NCI-H446 (cell line): Measurements from ENCODE around the gene MAP3K6.
"Not testable (repeated sequence)": the region's sequence is repeated elsewhere in the genome, so short reads cannot be mapped to it uniquely, and the experiment has no call there.

Source experiments
- DNase-seq, 2 experiments: peaks; one replicate each; lab custom pipeline; 2025; lab: John Stamatoyannopoulos, UW

Gene MAP3K6

DNA sequence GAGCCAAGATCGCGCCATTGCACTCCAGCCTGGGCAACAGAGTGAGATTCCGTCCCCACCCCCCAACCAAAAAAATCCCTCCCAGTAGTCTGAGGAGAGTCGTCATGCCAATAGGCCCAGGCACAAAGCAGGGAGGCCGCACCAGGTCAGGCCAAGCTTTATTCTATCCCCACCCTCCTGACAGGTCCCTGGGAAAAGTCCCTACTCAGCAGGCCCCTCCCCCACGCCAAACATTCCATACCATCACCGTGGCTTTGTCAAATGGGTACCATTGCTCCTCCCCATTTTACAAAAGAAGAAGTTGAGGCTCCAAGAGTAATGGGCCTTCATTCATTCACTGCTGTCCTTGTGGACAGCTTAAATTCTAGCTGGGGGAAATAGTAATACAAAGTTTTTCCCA, 31.0 kb upstream of the MAP3K6 start:
- no peak for DNase-seq

DNA sequence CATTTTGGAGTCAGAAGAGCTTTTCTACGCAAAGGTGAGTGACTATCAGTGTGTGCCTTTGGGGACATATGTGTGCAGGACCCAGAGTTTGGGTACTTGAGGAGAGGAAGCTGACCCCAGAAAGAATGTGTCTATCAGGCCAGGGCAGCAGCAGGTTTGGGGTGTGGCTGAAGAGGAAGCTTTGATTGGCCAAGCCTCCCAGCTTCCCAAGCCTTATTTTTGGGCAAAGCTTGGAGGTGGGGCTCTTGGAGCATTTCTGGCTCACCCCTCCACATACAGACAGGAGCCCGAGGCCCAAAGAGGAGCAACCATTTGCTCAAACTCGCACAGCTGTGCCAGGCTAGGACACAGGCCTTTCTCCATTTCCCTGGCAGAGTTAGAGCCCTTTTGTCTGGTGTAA, 30.3 kb upstream of the MAP3K6 start:
- no peak for DNase-seq

DNA sequence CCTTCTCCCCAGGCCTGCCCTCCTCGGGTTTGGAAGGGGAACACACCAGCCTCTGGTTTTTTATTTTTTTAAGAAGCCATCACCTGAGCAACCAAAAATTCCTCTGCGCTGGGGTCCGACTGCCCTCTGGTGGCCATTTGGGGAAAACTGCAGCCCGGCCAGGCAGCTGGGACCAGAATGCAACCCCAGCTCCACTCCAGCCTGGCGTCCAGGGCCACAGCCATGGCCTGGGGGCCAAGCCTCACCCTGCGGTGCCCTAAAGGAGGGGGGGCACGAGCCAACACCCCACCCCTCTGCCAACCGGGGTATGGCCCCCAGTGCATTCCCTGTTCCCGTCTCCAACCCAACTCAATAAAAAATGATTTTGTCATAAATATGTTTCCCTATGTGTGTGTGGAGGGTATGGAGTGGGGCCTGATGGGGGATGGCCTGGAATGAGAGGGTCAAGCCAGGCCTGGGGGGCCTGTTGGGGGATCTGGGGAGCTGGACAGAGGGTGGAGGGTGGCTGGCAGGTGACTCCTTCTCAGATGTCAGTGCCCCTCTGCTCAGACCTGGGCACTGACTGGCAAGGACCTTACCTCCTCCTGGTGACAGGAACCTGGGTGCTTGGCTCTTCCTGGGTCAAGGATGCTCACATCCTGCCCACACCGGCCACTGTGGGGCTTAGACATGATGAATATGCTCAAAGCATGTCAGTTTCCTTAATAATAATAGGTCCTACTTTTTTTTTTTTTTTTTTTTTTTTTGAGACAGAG, 28.9 kb upstream of the MAP3K6 start:
- peak; percentile 62 to 85 for DNase-seq

DNA sequence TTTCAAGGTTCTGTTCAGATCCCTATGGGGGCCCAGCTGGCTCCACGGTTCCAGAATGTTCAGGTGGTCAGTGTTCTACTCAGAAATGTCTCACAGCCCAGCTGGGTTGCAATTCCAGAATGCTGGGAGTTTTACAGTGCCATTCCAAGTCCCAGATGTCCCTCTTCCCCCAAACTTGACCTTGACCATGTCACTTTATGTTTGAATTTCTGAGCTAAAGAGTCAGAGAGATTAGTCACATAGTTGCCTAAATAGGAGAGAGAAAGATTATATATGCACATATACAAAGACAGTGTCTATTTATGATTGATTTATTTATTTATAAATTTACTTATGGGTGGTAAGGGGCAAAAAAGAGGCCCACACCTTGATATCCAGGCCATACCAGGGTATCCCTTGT, 28.2 kb upstream of the MAP3K6 start:
- DNase-seq = no peak

DNA sequence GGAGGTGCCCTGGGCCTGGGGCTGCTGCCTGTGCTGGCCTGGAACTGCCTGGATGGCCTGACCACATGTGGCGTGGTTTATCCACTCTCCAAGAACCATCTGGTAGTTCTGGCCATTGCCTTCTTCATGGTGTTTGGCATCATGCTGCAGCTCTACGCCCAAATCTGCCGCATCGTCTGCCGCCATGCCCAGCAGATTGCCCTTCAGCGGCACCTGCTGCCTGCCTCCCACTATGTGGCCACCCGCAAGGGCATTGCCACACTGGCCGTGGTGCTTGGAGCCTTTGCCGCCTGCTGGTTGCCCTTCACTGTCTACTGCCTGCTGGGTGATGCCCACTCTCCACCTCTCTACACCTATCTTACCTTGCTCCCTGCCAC, 27.5 kb upstream of the MAP3K6 start:
- DNase-seq = no peak

DNA sequence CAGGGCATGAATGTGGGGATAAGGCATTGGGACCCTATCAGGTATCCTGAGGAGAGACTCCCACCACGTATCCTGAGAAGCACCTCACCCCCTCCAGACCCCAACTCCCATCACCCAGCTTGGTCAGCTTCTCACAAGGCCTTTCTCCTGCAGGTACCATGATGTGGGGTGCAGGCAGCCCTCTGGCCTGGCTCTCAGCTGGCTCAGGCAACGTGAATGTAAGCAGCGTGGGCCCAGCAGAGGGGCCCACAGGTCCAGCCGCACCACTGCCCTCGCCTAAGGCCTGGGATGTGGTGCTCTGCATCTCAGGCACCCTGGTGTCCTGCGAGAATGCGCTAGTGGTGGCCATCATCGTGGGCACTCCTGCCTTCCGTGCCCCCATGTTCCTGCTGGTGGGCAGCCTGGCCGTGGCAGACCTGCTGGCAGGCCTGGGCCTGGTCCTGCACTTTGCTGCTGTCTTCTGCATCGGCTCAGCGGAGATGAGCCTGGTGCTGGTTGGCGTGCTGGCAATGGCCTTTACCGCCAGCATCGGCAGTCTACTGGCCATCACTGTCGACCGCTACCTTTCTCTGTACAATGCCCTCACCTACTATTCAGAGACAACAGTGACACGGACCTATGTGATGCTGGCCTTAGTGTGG, 27.0 kb upstream of the MAP3K6 start:
- DNase-seq = no peak

DNA sequence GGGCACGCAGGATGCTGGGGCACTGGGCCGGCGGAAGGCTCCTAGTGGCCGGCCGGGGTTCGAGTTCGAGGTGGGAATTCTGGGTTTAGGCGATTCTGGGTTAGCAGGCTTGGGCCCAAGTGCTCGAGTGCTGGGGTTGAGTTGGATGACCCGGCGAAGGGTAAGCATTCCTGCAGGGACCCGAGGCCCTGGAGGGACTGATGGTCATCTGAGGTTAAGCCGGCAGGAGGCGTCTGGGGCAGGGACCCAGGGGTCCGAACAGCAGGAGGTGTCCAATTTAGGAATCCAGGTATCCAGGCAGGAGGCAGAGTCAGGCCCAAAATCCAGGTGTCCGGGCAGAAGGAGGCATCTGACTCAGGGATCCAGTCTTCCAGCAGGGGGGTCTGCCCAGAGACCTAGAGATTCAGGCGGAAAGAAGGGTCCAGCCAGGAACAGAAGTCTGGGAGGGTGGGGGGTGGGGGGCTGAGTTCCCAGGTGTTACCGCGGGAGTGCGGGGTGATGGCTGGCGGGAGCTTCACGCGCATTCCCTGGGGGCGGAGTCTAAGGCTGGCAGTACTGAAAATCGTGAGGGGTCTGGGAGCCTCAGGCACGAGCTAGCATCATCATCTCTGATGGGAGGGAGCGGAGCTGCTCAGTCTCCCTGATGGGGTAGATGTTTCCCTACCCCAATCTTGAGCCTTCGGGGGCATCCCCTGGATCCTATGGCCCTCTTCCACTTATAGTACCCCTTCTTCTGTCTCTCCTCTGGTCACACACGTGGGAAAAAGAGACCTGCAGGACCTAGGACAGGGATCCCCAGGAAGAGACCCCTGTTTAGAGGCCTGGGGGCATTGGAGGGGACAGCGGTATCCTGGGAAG, 26.2 kb upstream of the MAP3K6 start:
- DNase-seq = peak in 1 of 2 experiments; percentile 24

DNA sequence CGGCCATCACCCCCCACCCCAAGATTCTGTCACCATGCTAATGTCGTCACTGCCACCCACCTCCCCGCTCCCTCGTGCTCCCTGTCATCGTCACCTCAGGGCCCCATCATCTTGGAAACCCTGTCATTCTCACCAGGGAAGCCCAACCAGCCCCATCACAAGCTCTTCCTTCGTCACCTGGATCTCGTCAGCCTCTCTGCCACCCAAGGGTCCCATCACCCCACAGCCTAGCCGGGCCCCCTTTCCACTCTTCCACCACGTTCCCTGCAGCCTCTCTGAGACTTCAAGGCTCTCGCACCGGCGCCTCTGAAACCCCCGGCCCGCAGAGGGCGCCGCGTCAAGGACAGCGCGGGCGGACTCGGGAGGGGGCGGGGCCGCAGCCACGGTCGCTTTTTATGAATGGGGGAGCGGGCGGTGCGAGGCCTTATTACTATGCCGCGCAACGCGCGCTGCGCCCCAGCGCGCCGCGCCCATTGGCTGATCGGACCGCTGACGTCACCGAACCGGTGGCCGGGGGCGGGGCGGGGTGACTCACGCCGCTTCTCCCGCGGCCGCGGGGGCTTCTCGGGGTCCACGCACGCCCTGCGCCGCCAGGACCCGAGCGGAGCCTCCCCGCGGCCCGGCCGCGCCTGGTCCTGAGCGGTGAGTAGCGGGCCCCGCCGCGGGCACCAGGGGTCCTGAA, 25.5 kb upstream of the MAP3K6 start, which contains the start of gene GPR3:
Gene GPR3 (plus strand): TSS at position 527 of the 682 bp plus-strand sequence. CDS start 1,177 bp downstream, outside the sequence.
- DNase-seq = peak; percentile 81 to 96

DNA sequence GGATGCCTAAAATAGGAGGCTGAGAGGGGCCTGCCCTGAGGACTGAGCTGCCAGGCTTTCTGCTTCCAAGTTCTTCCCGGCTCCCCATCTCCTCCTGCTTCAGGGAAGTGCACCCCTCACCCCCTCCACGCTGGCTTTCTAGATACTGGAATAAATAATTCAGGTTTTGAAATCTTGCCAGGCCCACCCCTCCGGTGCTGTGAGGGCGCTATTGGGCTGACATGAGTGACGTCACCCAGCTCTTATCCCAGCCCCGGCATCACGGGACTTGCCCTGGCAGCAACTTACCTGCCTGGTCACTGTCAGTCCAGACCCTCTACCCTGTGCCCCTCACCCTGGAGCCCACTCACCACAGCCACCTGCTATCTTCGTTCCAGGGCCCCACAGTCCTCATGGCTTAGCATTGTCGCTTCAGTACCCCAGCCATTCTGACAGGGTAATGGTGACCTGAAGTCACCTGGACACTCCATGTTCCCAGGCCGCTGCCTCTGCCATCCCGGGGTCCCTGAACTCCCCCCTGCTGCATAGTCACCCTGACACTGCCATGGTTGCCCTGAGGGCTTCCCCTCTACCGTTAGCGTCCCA, 24.8 kb upstream of the MAP3K6 start:
- DNase-seq = peak in 1 of 2 experiments; percentile 23

DNA sequence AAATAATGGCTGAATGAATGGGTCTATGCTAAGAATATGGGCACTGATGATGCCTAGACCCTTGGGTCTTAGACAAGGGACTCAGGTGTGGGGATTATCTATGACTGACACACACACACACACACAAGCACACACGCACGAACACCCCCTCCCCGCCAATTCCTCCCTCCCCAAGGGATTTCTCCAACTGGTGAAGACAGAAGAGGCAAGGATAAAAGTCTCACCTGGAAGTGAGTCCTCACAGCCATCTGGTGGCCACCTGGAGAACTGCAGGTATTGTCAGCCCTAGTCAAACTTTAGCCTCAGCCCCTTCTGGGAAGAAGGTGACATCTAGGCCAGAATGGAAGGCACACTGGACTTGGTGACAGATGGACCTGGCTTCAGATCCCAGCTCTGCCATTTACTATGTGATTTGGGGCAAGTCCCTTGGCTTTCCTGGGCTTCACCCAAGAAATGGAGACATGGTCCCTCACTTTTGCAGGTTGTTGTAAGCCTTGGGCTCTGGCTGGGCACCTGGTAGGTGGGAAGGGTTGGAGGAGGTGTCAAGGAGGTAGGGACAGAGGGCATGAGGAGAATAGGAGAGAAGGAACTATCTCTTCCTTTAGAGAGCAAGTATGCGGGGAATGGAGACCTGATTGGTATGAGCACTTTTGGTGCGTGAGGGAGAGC, 21.7 kb upstream of the MAP3K6 start:
- peak in 1 of 2 experiments; percentile 53 for DNase-seq

DNA sequence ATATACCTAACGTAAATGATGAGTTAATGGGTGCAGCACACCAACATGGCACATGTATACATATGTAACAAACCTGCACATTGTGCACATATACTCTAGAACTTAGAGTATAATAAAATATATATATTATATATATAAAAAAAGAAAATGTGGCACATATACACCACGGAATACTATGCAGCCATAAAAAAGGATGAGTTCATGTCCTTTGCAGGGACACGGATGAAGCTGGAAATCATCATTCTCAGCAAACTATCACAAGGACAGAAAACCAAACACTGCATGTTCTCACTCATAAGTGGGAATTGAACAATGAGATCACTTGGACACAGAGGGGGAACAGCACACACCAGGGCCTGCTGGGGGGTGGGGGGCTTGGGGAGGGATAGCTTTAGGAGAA, 18.0 kb upstream of the MAP3K6 start:
- DNase-seq = not testable (repeated sequence)

DNA sequence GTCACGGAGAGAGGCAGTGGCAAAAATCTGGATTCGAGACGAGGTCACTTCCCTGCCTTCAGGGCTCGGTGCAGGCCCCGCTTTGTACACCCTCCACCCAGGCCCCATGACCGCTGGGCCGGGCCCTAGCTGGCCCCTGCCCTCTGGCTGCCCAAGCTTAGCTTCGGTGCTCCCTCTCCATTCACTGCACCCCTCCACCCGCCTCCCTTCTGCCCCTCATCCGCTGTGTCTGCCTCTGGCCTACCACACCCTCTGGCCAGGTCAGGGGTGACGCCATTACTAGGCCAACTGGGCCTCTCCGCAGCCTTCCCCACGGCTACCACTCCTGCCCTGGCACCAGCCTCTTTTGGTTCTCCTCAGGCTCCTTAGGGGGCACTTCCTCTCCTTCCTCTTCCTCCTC, 16.9 kb upstream of the MAP3K6 start:
- DNase-seq = no peak

DNA sequence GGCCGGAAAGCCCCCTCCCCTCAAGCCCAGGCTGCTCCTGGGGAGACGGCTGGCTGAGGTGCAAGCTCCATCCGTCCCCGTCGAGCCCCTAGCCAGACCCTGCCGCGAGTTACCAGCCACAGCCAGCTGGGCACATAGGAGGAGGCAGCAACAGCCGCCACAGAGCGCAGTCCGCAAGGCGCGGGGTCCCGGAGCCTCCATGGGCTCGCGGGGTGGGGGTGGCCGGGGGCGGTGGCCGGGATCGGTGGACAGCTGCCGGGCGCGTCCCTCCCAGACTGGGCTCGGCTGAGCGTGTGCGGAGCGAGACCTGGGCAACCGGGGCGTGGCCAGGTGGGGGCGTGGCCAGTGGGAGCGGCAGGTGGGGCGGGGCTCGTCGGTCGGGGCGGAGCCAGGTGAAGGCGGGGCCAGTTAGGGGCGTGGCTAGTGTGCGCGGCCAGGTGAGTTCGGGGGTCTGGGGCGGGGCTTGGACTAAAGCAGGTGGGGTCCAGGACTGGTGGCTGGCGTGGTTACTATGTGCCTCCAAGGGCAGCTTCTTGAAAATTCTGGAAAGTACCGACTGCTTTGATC, 16.4 kb upstream of the MAP3K6 start, which contains the start of gene CD164L2:
Gene CD164L2 (minus strand): TSS at position 295 of the 567 bp plus-strand sequence. CDS start 94 bp downstream, at position 201.
- DNase-seq = no peak

DNA sequence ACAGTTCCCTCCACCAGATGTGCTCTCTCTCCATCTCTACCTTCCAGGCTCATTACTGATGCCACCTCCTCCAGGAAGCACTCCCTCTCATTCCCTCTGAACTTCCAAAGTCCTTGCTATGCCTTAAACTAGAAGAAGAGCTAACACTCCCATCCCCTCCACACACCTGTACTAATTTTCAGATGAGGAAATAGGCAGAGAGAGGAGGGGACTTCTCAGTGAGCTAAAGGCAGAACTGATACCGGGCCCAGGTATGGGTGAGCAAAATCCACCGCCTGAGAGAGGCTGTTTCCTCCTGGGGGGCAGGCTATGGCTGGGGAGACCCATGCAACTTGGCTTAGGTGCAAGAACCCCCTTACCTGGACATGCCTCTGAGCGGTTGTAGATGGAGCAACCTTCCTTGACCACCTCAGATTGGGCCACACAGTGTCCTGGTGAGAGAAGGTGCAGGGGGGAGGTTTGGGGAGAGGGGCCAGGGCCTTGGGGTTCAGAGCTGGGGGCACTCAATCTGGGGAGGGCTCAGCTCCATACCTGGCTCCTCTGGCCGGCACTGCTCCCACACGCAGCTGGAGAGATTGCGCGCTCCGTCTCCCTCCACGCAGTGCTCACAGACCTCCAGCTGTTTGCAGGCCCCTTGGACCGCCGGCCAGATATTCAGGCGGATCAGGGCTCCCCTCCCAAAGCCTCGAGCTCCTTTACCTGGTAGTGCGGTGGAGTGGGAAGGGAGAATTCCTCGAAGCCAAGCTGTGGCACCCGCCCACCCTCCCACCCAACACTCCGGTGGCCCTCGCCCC, 15.4 kb upstream of the MAP3K6 start:
- no peak for DNase-seq

DNA sequence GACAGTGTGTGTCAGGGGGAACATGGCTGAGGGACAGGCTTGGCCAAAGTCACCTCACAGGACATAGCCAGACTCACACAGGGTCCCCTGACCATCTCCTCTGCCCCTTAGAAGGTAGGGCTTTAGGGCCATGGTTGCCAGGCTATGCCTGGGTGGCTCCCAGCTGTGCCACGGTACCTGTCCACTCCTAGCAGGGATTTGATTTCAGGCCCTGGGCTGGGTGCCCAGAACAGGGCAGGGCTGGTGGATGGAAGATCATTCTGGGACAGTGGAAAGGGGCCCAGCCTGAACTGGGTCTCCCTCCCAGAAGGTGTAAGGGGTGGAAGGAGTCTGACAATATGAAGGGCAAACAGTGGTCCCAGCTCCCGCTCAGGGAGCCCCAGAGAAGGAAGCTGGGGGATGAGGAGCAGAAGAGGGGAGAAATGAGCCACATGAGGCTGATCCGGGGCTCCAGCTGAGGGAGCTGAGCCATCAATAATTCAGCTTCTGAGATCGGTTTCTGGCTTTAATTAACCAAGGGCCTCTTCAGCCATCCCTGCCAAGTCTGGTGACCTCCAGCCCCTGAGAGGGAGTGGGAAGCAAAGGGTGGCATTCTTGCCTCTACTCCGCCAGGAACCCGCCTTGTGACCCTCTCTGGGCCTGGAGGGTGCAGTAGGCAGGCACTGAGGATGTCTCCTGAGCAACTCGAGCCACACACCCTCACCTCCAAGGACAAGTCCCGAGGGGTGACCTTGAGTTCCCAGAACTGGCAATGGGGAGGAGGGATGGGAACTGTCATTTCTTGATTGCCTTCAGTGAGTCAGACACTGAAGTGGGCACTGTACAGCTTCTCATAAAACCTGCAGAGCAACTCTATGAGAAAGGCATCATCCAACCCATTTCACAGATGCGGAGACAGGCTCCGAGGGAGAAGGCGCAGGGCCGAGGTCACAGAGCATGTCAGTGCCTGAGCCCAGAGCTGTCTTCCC, 14.3 kb upstream of the MAP3K6 start:
- no peak for DNase-seq

DNA sequence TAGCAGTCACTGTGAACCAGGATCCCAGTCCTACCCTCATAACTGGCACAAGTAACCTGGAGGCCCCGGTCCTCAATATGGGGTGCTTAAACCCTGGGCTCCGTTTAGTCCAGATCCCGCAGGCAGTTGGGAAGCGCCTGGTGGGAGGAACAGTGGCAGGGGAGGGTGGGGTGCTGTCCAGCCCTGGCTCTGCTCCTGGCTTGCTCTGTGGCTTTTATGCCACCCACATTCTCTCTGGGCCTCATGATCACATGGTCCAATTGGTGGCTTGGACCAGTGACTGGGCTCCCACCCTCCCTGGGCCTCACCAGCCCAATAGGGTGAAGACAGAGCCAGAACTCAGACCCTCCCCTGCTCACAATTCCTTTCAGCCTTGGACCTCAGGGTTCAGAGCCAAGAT, 13.5 kb upstream of the MAP3K6 start:
- no peak for DNase-seq

DNA sequence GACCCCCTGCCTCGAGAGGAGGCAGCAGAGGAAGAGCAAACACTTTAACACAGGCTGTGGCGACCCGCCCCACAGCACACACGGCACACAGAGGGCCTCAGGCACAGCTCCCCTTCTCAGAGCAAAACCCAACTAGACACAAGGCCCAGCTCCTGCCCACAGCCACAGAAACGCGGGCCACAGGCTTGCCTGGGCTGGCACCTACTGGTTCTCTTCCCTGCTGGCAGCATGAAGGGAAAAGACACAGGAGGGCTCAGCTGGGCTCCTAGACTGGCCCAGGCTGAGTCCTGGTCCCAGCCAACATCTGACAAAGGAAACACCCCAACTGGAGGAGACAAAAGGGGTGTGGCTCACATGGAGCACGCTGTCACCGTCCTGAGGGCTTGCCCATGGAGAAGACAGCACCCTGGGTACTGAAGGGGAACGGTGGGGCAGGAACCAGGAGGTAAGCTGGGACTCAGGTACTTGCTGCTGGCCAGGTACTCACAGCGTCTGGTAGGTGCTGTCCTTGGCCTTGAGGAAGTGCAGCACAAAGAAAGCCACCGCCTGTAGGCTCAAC, 12.9 kb upstream of the MAP3K6 start:
- DNase-seq = no peak

DNA sequence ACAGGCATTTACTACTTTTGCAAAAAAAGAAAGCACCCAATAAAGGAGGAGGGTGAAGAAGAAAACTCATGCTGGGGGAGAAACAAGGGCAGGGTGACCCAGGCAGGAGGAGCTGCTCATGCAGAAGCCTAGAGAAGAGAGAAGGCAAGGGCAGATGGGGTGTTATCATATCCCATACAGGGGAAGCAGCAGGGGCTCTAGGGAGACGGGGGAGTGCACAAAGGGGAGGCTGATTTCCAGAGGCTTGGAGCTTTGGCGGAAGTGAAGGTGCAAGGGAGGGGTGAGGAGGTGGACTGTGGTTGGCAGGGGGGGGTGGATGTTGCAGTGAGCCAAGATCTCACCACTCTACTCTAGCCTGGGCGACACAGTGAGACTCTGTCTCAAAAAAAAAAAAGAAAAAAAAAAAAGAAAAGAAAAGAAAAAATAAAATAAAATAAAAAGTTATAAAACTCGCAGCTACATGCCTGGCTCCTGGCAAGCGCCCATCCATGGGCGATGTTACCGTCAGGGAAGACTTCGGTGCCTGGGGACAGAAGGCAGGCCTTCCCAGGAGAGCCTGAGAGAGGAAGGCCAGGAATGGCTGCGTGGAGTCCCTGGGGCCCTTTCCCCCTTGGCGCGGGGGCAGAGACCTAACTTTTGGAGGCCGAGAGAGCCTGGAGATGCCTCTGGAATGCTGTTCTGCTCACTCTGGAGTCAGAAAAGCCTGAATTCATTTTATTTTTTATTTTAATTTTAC, 11.2 kb upstream of the MAP3K6 start:
- DNase-seq = no peak
